Natural killer cell treated with Interleukin-12 subunit alpha and Interleukin-12 subunit beta and Interleukin-15 and Interleukin-18, amount 100 ng/mL, for 72 hours (primary cell): Measurements from ENCODE around the gene PROC. TPM values are rescaled to one million over a fixed set of nuclear protein-coding genes. Genes with fewer than 3 reads are reported as not detected.
A peak's percentile ranks its signal among the peaks of the same experiment; 100 is the strongest.

Experiments
- ATAC-seq, 2 donors: fragments of 150-1000 bp; cut with Tn5 transposase in 1 of 2; sonication (Bioruptor Pico), chemical (Tn5 transposase) in 1 of 2; 2 replicates each; pipeline ENCODE4 v1.10.0; 2021
- DNase-seq: peaks from one replicate; pipeline ENCODE4 v3.0.0; 2022; ENCODE audit warnings: low spot score
- H3K27ac Mint-ChIP-seq, 2 donors: 1 replicate in 1 of 2; 2 replicates in 1 of 2; pipeline ENCODE4 v1.8.0; 2022; ENCODE audit warnings: mixed read lengths in 2 of 2, mild to moderate bottlenecking in 1 of 2, moderate library complexity in 1 of 2
- H3K27me3 Mint-ChIP-seq, 2 donors: 1 replicate in 1 of 2; 2 replicates in 1 of 2; pipeline ENCODE4 v1.8.0; 2022; ENCODE audit warnings: mixed read lengths in 2 of 2
- H3K36me3 Mint-ChIP-seq: one replicate; pipeline ENCODE4 v1.8.0; 2022; ENCODE audit warnings: mixed read lengths
- H3K4me1 Mint-ChIP-seq, 2 donors: 1 replicate in 1 of 2; 2 replicates in 1 of 2; pipeline ENCODE4 v1.8.0; 2022; ENCODE audit warnings: low read depth in 2 of 2, mixed read lengths in 2 of 2, mild to moderate bottlenecking in 1 of 2
- H3K4me3 Mint-ChIP-seq: one replicate; pipeline ENCODE4 v1.8.0; 2022; ENCODE audit warnings: mixed read lengths
- H3K9me3 Mint-ChIP-seq: 2 replicates; pipeline ENCODE4 v1.8.0; 2022; ENCODE audit warnings: mixed read lengths
- total RNA-seq, 2 donors: library from RNA; stranded (reverse); gene quantifications; one replicate each; pipeline ENCODE4 v1.2.3, GENCODE V29; 2022

The PROC gene
- total RNA-seq, 2 donors from 2014 or later = not detected

- Mint-ChIP-seq H3K9me3 (no peaks in the 10 kb centered on the region), H3K27me3 (peaks cover 22 to 30% of the 10 kb centered on the region in 2 donors), H3K27ac (no peak overlapping the region), H3K4me3 (no peak overlapping the region), H3K36me3 (no peaks in the 10 kb centered on the region), H3K4me1 (peaks cover 24 to 30% of the 10 kb centered on the region in 2 donors)
- peak; percentile 10 for DNase-seq
- no peak for ATAC-seq
Measured at GRCh38 chr2:127413782-127414637, 4.2 kb upstream of the PROC start.

GRCh38 chr2:127414638-127415592, 3.3 kb upstream of the PROC start:
- no peak overlapping the region for H3K4me3 Mint-ChIP-seq
- peaks cover 22 to 30% of the 10 kb centered on the region in 2 donors for H3K27me3 Mint-ChIP-seq
- no peak overlapping the region for H3K27ac Mint-ChIP-seq
- no peaks in the 10 kb centered on the region for H3K9me3 Mint-ChIP-seq
- H3K4me1 Mint-ChIP-seq = peaks cover 23 to 30% of the 10 kb centered on the region in 2 donors
- H3K36me3 Mint-ChIP-seq = no peaks in the 10 kb centered on the region
- ATAC-seq (peak in 1 of 2 donors; percentile 16), DNase-seq (peak; percentile 44)

GRCh38 chr2:127415593-127416505, 2.4 kb upstream of the PROC start:
- peak; percentile 79 for DNase-seq
- Mint-ChIP-seq H3K4me1 (peaks cover 17 to 25% of the 10 kb centered on the region in 2 donors), H3K27ac (no peak overlapping the region), H3K4me3 (peak overlapping the region; percentile 78), H3K9me3 (no peaks in the 10 kb centered on the region), H3K27me3 (peaks cover 22 to 32% of the 10 kb centered on the region in 2 donors), H3K36me3 (no peaks in the 10 kb centered on the region)
- ATAC-seq = peak; percentile 85 to 91

- no peaks in the 10 kb centered on the region for H3K9me3 Mint-ChIP-seq
- DNase-seq (peak; percentile 31), ATAC-seq (peak in 1 of 2 donors; percentile 17)
- H3K36me3 Mint-ChIP-seq = no peaks in the 10 kb centered on the region
- H3K4me1 Mint-ChIP-seq = peaks cover 17 to 19% of the 10 kb centered on the region in 2 donors
- H3K4me3 Mint-ChIP-seq = peak overlapping the region; percentile 78
- no peak overlapping the region for H3K27ac Mint-ChIP-seq
- H3K27me3 Mint-ChIP-seq = peaks cover 22 to 38% of the 10 kb centered on the region in 2 donors
Measured at GRCh38 chr2:127416506-127417001, 1.7 kb upstream of the PROC start.

GRCh38 chr2:127417406-127417805, 821 bp upstream of the PROC start:
- peaks cover 13 to 14% of the 10 kb centered on the region in 2 donors for H3K4me1 Mint-ChIP-seq
- peaks cover 22 to 40% of the 10 kb centered on the region in 2 donors for H3K27me3 Mint-ChIP-seq
- peak overlapping the region; percentile 78 for H3K4me3 Mint-ChIP-seq
- no peak overlapping the region for H3K27ac Mint-ChIP-seq
- no peaks in the 10 kb centered on the region for H3K9me3 Mint-ChIP-seq
- ATAC-seq = no peak
- H3K36me3 Mint-ChIP-seq = no peaks in the 10 kb centered on the region
- DNase-seq = peak; percentile 12

- Mint-ChIP-seq H3K36me3 (no peaks in the 10 kb centered on the region), H3K27me3 (peaks cover 18 to 42% of the 10 kb centered on the region in 2 donors), H3K9me3 (no peaks in the 10 kb centered on the region), H3K4me3 (no peak overlapping the region), H3K27ac (no peak overlapping the region), H3K4me1 (peaks cover 13 to 18% of the 10 kb centered on the region in 2 donors)
- no peak for ATAC-seq
- no peak for DNase-seq
Measured at GRCh38 chr2:127419112-127419430, 844 bp downstream of the PROC start.

- Mint-ChIP-seq H3K4me1 (peaks cover 13 to 19% of the 10 kb centered on the region in 2 donors), H3K27ac (no peak overlapping the region), H3K36me3 (no peaks in the 10 kb centered on the region), H3K9me3 (no peaks in the 10 kb centered on the region), H3K4me3 (no peak overlapping the region), H3K27me3 (peaks cover 20 to 41% of the 10 kb centered on the region in 2 donors)
- ATAC-seq (no peak), DNase-seq (peak; percentile 46)
Measured at GRCh38 chr2:127419448-127420038, 1.3 kb downstream of the PROC start.

- Mint-ChIP-seq H3K27me3 (peaks cover 24 to 44% of the 10 kb centered on the region in 2 donors), H3K4me1 (peaks cover 13 to 19% of the 10 kb centered on the region in 2 donors), H3K9me3 (no peaks in the 10 kb centered on the region), H3K27ac (no peak overlapping the region), H3K36me3 (no peaks in the 10 kb centered on the region), H3K4me3 (no peak overlapping the region)
- DNase-seq (no peak), ATAC-seq (no peak)
Measured at GRCh38 chr2:127420039-127420864, 2.0 kb downstream of the PROC start.

- ATAC-seq (no peak), DNase-seq (peak; percentile 48)
- Mint-ChIP-seq H3K9me3 (no peaks in the 10 kb centered on the region), H3K36me3 (no peaks in the 10 kb centered on the region), H3K4me3 (no peak overlapping the region), H3K4me1 (peaks cover 11 to 17% of the 10 kb centered on the region in 2 donors), H3K27ac (no peak overlapping the region), H3K27me3 (peaks cover 28 to 51% of the 10 kb centered on the region in 2 donors)
Measured at GRCh38 chr2:127421116-127421800, 3.0 kb downstream of the PROC start.

- no peaks in the 10 kb centered on the region for H3K36me3 Mint-ChIP-seq
- H3K27me3 Mint-ChIP-seq = peaks cover 22 to 47% of the 10 kb centered on the region in 2 donors
- no peak overlapping the region for H3K4me3 Mint-ChIP-seq
- no peak for ATAC-seq
- no peaks in the 10 kb centered on the region for H3K9me3 Mint-ChIP-seq
- H3K27ac Mint-ChIP-seq = no peak overlapping the region
- peaks cover 4 to 10% of the 10 kb centered on the region in 2 donors for H3K4me1 Mint-ChIP-seq
- no peak for DNase-seq
Measured at GRCh38 chr2:127421871-127422558, 3.8 kb downstream of the PROC start.
